ENCODE results near the gene APOBEC2.

APOBEC2 gene

DNA sequence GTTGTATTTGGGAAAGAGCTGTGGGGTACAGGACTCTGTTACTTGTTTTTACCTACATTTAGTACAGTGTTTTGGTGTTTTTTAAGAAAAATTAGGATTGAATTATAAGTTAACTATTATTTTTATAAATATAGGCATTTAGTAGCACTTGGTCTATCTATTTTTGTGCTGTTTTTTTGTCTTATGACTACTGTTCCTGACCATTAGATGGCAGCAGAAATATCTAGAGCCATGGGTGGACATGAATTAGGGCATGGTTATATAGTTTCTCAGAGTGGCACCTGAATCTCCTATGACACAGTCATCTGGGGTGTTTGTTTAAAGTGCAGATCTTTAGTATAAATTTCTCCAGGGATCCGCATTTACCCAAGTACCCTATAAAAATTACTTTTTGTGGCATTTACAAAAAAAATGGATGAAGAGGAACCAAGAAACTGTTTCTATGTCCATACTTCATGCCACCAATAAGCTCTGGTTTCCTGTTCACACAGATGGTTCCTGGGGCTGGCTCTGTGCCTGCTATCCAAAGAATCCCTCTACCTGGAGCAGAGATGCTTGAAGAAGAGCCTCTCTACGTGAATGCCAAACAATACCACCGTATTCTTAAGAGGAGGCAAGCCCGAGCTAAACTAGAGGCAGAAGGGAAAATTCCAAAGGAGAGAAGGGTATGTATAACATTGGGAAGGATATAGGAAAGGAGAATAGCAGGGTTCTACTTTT lies 39.6 kb downstream of the APOBEC2 start:
- no peak for DNase-seq

GRCh38 chr6:41093729-41094128 lies 40.7 kb downstream of the APOBEC2 start:
- no peak for DNase-seq

- DNase-seq = no peak
These were observed 44.6 kb downstream of the APOBEC2 start for GRCh38 chr6:41097467-41098090.

GRCh38 chr6:41098366-41098765 lies 45.4 kb downstream of the APOBEC2 start:
- DNase-seq = no peak

- no peak for DNase-seq
These were observed 47.9 kb downstream of the APOBEC2 start for GRCh38 chr6:41100871-41101287.

GRCh38 chr6:41103847-41104246 lies 50.8 kb downstream of the APOBEC2 start:
- DNase-seq = no peak

- DNase-seq = no peak
These were observed 58.0 kb downstream of the APOBEC2 start for GRCh38 chr6:41111017-41111416.
